Measurements from ENCODE around the gene DDX18. TPM values are rescaled to one million over a fixed set of nuclear protein-coding genes. Genes with fewer than 3 reads are reported as not detected.

Gene DDX18
- total RNA-seq, 1 experiment from 2014 or later = 121 TPM

DNA sequence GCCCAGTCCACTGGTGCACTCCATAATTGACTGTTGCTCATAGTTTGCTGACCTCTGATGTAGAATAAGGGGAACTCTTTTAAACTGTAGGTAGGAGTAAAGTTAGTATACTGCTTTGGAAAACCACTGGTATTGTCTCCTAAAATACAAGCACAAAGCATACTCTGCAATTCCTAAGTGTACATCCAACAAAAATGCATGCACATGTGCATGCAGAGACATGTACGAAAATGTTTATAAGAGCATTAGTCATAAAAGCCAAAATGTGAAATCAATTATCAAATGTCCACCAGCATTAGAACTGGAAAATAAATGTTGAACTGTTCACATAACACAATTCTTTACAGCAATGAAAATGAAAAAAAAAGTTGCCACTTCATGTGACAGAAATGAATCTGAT is 39.8 kb upstream of the DDX18 start:
- no TSS peak for BruUV-seq (replicated peaks)
- TF ChIP-seq, protein P1, sequence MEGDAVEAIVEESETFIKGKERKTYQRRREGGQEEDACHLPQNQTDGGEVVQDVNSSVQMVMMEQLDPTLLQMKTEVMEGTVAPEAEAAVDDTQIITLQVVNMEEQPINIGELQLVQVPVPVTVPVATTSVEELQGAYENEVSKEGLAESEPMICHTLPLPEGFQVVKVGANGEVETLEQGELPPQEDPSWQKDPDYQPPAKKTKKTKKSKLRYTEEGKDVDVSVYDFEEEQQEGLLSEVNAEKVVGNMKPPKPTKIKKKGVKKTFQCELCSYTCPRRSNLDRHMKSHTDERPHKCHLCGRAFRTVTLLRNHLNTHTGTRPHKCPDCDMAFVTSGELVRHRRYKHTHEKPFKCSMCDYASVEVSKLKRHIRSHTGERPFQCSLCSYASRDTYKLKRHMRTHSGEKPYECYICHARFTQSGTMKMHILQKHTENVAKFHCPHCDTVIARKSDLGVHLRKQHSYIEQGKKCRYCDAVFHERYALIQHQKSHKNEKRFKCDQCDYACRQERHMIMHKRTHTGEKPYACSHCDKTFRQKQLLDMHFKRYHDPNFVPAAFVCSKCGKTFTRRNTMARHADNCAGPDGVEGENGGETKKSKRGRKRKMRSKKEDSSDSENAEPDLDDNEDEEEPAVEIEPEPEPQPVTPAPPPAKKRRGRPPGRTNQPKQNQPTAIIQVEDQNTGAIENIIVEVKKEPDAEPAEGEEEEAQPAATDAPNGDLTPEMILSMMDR (conservative IDR thresholded peaks at IDR 0.05; ENCODE audit: low read depth, low read length) = no peak
- TF ChIP-seq EZH2 (IDR thresholded peaks at IDR 0.05; ENCODE audit: borderline replicate concordance, low read depth, low read length, poor library complexity, severe bottlenecking) = no peak
- Histone ChIP-seq H3K4me3 (ENCODE audit: low read depth, low read length, poor library complexity, severe bottlenecking) (no peak overlapping the region), H3K9me3 (ENCODE audit: low read depth, low read length, poor library complexity, severe bottlenecking) (no peaks in the 10 kb centered on the region), H3K27ac (ENCODE audit: low read depth, low read length, poor library complexity, severe bottlenecking) (no peak overlapping the region), H3K4me1 (ENCODE audit: insufficient read depth, low read length, poor library complexity, severe bottlenecking) (no peaks in the 10 kb centered on the region), H3K27me3 (replicated peaks; ENCODE audit: insufficient read depth, low read depth, low read length, poor library complexity) (no peaks in the 10 kb centered on the region), H3K36me3 (ENCODE audit: insufficient read depth, low read length, poor library complexity, severe bottlenecking) (no peaks in the 10 kb centered on the region)
- intact Hi-C loops (cut with micrococcal nuclease; ENCODE audit: unreplicated experiment) = loop anchor here (5.0 kb wide), 1 partner anchor 302 kb away; no protein-coding TSS in a partner anchor
- DNase-seq (ENCODE audit: low spot score) = no peak
- CTCF ChIA-PET = no interaction called here
- POLR2A ChIA-PET (ENCODE audit: low non-redundant PET) = no interaction called here

DNA sequence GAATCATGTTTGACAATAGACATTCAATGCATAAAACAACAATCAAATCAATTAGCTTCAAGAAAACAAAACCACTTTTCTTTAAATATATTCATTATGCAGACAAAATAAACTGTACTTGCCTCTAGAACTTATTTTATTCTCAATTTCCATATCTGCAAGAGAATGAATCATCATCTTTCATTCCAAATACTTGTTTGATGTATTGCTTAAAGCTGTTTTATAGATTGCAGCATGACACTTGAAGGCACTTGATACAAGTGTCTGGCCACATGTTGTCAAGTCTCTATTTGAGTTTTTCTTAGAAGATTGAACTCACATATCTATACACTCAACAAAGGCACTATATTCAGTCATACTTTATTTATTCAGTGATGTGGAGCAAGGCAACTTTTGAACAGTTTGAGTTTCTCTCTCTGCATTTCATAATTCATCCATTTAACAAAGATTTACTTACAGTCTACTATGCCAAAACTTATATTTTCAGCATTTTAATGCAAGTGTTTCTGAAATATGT is 38.7 kb upstream of the DDX18 start:
- no peaks in the 10 kb centered on the region for H3K4me1 ChIP-seq (ENCODE audit: insufficient read depth, low read length, poor library complexity, severe bottlenecking)
- DNase-seq (ENCODE audit: low spot score) = no peak
- no peak overlapping the region for H3K4me3 ChIP-seq (ENCODE audit: low read depth, low read length, poor library complexity, severe bottlenecking)
- BruUV-seq (replicated peaks) = no TSS peak
- intact Hi-C loops (cut with micrococcal nuclease; ENCODE audit: unreplicated experiment) = no loop called here
- CTCF ChIA-PET = no interaction called here
- H3K36me3 ChIP-seq (ENCODE audit: insufficient read depth, low read length, poor library complexity, severe bottlenecking) = no peaks in the 10 kb centered on the region
- H3K27ac ChIP-seq (ENCODE audit: low read depth, low read length, poor library complexity, severe bottlenecking) = no peak overlapping the region
- TF ChIP-seq EZH2 (IDR thresholded peaks at IDR 0.05; ENCODE audit: borderline replicate concordance, low read depth, low read length, poor library complexity, severe bottlenecking) = no peak
- TF ChIP-seq, protein P1 (conservative IDR thresholded peaks at IDR 0.05; ENCODE audit: low read depth, low read length) = no peak
- no peaks in the 10 kb centered on the region for H3K9me3 ChIP-seq (ENCODE audit: low read depth, low read length, poor library complexity, severe bottlenecking)
- POLR2A ChIA-PET (ENCODE audit: low non-redundant PET) = no interaction called here
- H3K27me3 ChIP-seq (replicated peaks; ENCODE audit: insufficient read depth, low read depth, low read length, poor library complexity) = no peaks in the 10 kb centered on the region

DNA sequence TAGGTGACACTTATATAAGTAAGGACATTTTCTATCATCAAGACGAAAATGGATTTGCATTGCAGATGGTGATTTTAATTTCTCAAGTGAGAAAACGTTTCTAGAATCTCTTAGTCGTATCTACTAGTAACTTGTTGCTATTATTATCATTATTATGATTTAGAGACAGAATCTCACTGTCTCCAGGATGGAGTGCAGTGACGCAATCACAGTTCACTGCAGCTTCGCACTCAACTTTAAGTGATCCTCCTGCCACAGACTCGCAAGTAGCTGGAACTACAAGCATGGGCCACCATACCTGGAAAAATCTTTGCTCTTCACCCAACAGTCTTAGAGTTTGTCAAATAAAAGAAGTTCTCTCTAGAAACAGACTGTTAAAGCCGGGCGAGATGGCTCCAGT is 37.6 kb upstream of the DDX18 start:
- Histone ChIP-seq H3K9me3 (ENCODE audit: low read depth, low read length, poor library complexity, severe bottlenecking) (no peaks in the 10 kb centered on the region), H3K27ac (ENCODE audit: low read depth, low read length, poor library complexity, severe bottlenecking) (no peak overlapping the region), H3K4me3 (ENCODE audit: low read depth, low read length, poor library complexity, severe bottlenecking) (no peak overlapping the region), H3K4me1 (ENCODE audit: insufficient read depth, low read length, poor library complexity, severe bottlenecking) (no peaks in the 10 kb centered on the region), H3K27me3 (replicated peaks; ENCODE audit: insufficient read depth, low read depth, low read length, poor library complexity) (no peaks in the 10 kb centered on the region), H3K36me3 (ENCODE audit: insufficient read depth, low read length, poor library complexity, severe bottlenecking) (no peaks in the 10 kb centered on the region)
- no TSS peak for BruUV-seq (replicated peaks)
- no peak for DNase-seq (ENCODE audit: low spot score)
- ChIA-PET POLR2A (ENCODE audit: low non-redundant PET) (no interaction called here), CTCF (no interaction called here)
- intact Hi-C loops (cut with micrococcal nuclease; ENCODE audit: unreplicated experiment) = no loop called here
- TF ChIP-seq, protein P1 (conservative IDR thresholded peaks at IDR 0.05; ENCODE audit: low read depth, low read length) = no peak
- TF ChIP-seq EZH2 (IDR thresholded peaks at IDR 0.05; ENCODE audit: borderline replicate concordance, low read depth, low read length, poor library complexity, severe bottlenecking) = no peak

Measured in A673 (cell line).